ENCODE measurements around the gene KLHL6. TPM values are rescaled to one million over a fixed set of nuclear protein-coding genes. Genes with fewer than 3 reads are reported as not detected.

The KLHL6 gene
- total RNA-seq, 1 donor from 2014 or later: 0.11 TPM

GRCh38 chr3:183484431-183485075, 71.0 kb downstream of the KLHL6 start:
- Histone ChIP-seq H3K27me3 (ENCODE audit: insufficient read depth, low read length) (no peaks in the 10 kb centered on the region), H3K4me1 (ENCODE audit: insufficient read depth, low read length) (peaks cover 13% of the 10 kb centered on the region), H3K9ac (ENCODE audit: low read length) (no peak overlapping the region), H2AFZ (ENCODE audit: low read depth, low read length) (no peak overlapping the region), H3K36me3 (ENCODE audit: insufficient read depth, low read length) (no peaks in the 10 kb centered on the region), H3K4me3 (ENCODE audit: insufficient read depth, low read depth, low read length) (no peak overlapping the region), H3K79me2 (ENCODE audit: insufficient read depth, low read length) (no peaks in the 10 kb centered on the region), H4K20me1 (ENCODE audit: insufficient read depth, low read length) (no peaks in the 10 kb centered on the region), H3K4me2 (ENCODE audit: low read length) (no peak overlapping the region), H3K27ac (ENCODE audit: low read depth, low read length) (no peak overlapping the region), H3K9me3 (ENCODE audit: insufficient read depth, low read depth, low read length) (no peaks in the 10 kb centered on the region)
- H3K27me3 Mint-ChIP-seq (ENCODE audit: low read depth, unreplicated experiment): no peaks in the 10 kb centered on the region
- TF ChIP-seq CTCF (IDR thresholded peaks at IDR 0.05; ENCODE audit: insufficient read depth, low read depth, low read length) (no peak), EZH2 (IDR thresholded peaks at IDR 0.05; ENCODE audit: insufficient read depth, low read length) (no peak)
- DNase-seq (ENCODE audit: low read depth) (no peak), FAIRE-seq (no peak)
- no peaks in the 10 kb centered on the region for H3K9me3 Mint-ChIP-seq (ENCODE audit: unreplicated experiment)
- H3K27ac Mint-ChIP-seq (ENCODE audit: unreplicated experiment): no peak overlapping the region
- no peak overlapping the region for H3K4me3 Mint-ChIP-seq (ENCODE audit: unreplicated experiment)
- no peaks in the 10 kb centered on the region for H3K36me3 Mint-ChIP-seq (ENCODE audit: low read depth, unreplicated experiment)
- H3K4me1 Mint-ChIP-seq (ENCODE audit: low read depth, unreplicated experiment): peaks cover 20% of the 10 kb centered on the region

DNA sequence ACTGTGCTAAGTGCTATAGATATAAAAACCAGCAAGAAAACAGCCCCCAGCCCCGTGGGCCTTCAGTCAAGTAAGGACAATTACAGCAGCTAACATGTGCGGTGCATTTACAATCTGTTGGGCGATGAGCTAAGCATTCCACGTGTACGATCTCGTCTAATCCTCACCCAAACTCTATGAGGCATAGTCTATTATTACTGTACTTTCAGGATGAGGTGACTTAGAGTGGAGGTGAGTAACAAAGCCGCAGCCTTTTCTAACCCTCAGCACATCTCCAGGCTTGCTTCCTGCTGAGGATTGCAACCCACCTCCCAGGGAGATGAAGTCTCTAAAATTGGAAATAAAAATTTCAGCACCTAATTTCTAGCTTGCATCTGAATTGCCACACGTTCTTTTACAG, 73.9 kb downstream of the KLHL6 start:
- peak overlapping the region; percentile 11 for H3K4me2 ChIP-seq (ENCODE audit: low read length)
- TF ChIP-seq CTCF (IDR thresholded peaks at IDR 0.05; ENCODE audit: insufficient read depth, low read depth, low read length): no peak
- no peak for TF ChIP-seq EZH2 (IDR thresholded peaks at IDR 0.05; ENCODE audit: insufficient read depth, low read length)
- no peak for FAIRE-seq
- H3K9me3 ChIP-seq (ENCODE audit: insufficient read depth, low read depth, low read length): no peaks in the 10 kb centered on the region
- Mint-ChIP-seq H3K4me1 (ENCODE audit: low read depth, unreplicated experiment) (peaks cover 15% of the 10 kb centered on the region), H3K4me3 (ENCODE audit: unreplicated experiment) (no peak overlapping the region), H3K9me3 (ENCODE audit: unreplicated experiment) (no peaks in the 10 kb centered on the region), H3K36me3 (ENCODE audit: low read depth, unreplicated experiment) (no peaks in the 10 kb centered on the region), H3K27me3 (ENCODE audit: low read depth, unreplicated experiment) (no peaks in the 10 kb centered on the region), H3K27ac (ENCODE audit: unreplicated experiment) (peak overlapping the region; percentile 97)
- no peaks in the 10 kb centered on the region for H3K79me2 ChIP-seq (ENCODE audit: insufficient read depth, low read length)
- H3K4me3 ChIP-seq (ENCODE audit: insufficient read depth, low read depth, low read length): no peak overlapping the region
- no peaks in the 10 kb centered on the region for H4K20me1 ChIP-seq (ENCODE audit: insufficient read depth, low read length)
- H3K27me3 ChIP-seq (ENCODE audit: insufficient read depth, low read length): no peaks in the 10 kb centered on the region
- H3K9ac ChIP-seq (ENCODE audit: low read length): peak overlapping the region; percentile 46
- H2AFZ ChIP-seq (ENCODE audit: low read depth, low read length): no peak overlapping the region
- H3K4me1 ChIP-seq (ENCODE audit: insufficient read depth, low read length): peaks cover 10% of the 10 kb centered on the region
- peak overlapping the region; percentile 55 for H3K27ac ChIP-seq (ENCODE audit: low read depth, low read length)
- DNase-seq (ENCODE audit: low read depth): peak; percentile 74
- H3K36me3 ChIP-seq (ENCODE audit: insufficient read depth, low read length): no peaks in the 10 kb centered on the region

- Histone ChIP-seq H4K20me1 (ENCODE audit: insufficient read depth, low read length) (no peaks in the 10 kb centered on the region), H3K9ac (ENCODE audit: low read length) (no peak overlapping the region), H3K4me2 (ENCODE audit: low read length) (no peak overlapping the region), H3K27me3 (ENCODE audit: insufficient read depth, low read length) (no peaks in the 10 kb centered on the region), H3K27ac (ENCODE audit: low read depth, low read length) (no peak overlapping the region), H3K4me3 (ENCODE audit: insufficient read depth, low read depth, low read length) (no peak overlapping the region), H3K4me1 (ENCODE audit: insufficient read depth, low read length) (peaks cover 10% of the 10 kb centered on the region), H2AFZ (ENCODE audit: low read depth, low read length) (no peak overlapping the region), H3K36me3 (ENCODE audit: insufficient read depth, low read length) (no peaks in the 10 kb centered on the region), H3K79me2 (ENCODE audit: insufficient read depth, low read length) (no peaks in the 10 kb centered on the region), H3K9me3 (ENCODE audit: insufficient read depth, low read depth, low read length) (no peaks in the 10 kb centered on the region)
- Mint-ChIP-seq H3K4me3 (ENCODE audit: unreplicated experiment) (no peak overlapping the region), H3K4me1 (ENCODE audit: low read depth, unreplicated experiment) (peaks cover 10% of the 10 kb centered on the region), H3K27me3 (ENCODE audit: low read depth, unreplicated experiment) (peaks cover 2% of the 10 kb centered on the region), H3K36me3 (ENCODE audit: low read depth, unreplicated experiment) (no peaks in the 10 kb centered on the region), H3K9me3 (ENCODE audit: unreplicated experiment) (no peaks in the 10 kb centered on the region), H3K27ac (ENCODE audit: unreplicated experiment) (no peak overlapping the region)
- DNase-seq (ENCODE audit: low read depth) (no peak), FAIRE-seq (no peak)
- TF ChIP-seq EZH2 (IDR thresholded peaks at IDR 0.05; ENCODE audit: insufficient read depth, low read length) (no peak), CTCF (IDR thresholded peaks at IDR 0.05; ENCODE audit: insufficient read depth, low read depth, low read length) (no peak)
Measured at GRCh38 chr3:183478501-183478900, 77.0 kb downstream of the KLHL6 start.

Data from astrocyte (in vitro differentiated cells and primary cell).